OCI-LY1 (cell line): ENCODE measurements around the gene RPS14.

Source experiments
- CTCF ChIP-seq: fragments of 200-600 bp; sonication (generic), shearing (Covaris generic); IDR thresholded peaks from 2 replicates; pipeline ENCODE4 v1.5.1; 2017; ENCODE audit warnings: mild to moderate bottlenecking, antibody characterized with exemption, low read length, moderate library complexity, mixed read lengths
- EZH2 ChIP-seq: fragments of 200-600 bp; sonication (generic), shearing (Covaris generic); IDR thresholded peaks from 2 replicates; pipeline ENCODE4 v1.8.0; 2017; ENCODE audit warnings: borderline replicate concordance, mixed run types, mild to moderate bottlenecking, antibody characterized with exemption, low read length, moderate library complexity, mixed read lengths

GRCh38 chr5:150407096-150407720 lies 42.3 kb downstream of the RPS14 start:
- no peak for TF ChIP-seq CTCF
- no peak for TF ChIP-seq EZH2
